Fibroblast of the aortic adventitia (primary cell): ENCODE results near the gene ANGEL2. TPM values are rescaled to one million over a fixed set of nuclear protein-coding genes. Genes with fewer than 3 reads are reported as not detected.
"Not testable (repeated sequence)": the region's sequence is repeated elsewhere in the genome, so short reads cannot be mapped to it uniquely, and the experiment has no call there.

ENCODE experiments used
- DNase-seq: peaks from one replicate; pipeline ENCODE4 v3.0.0-alpha.2; 2010; ENCODE audit warnings: low read depth
- H3K4me3 ChIP-seq: 2 replicates; pipeline ENCODE4 v1.5.1; 2011; ENCODE audit warnings: low read depth, mild to moderate bottlenecking, control low read depth, low read length, moderate library complexity
- total RNA-seq: library from RNA; depleted of rRNA; stranded (reverse); fragments of >200 nt; gene quantifications from 2 replicates; pipeline ENCODE4 v1.2.3, GENCODE V29; 2012; ENCODE audit warnings: low replicate concordance
- TF ChIP-seq, protein P1 (sequence below): IDR thresholded peaks from 2 replicates; pipeline ENCODE4 v1.5.1; 2011; ENCODE audit warnings: mild to moderate bottlenecking, low read length, control low read depth, inconsistent platforms; ENCODE audit not compliant: insufficient read depth

ANGEL2 gene
- total RNA-seq, 1 donor, result 63.4 TPM

GRCh38 chr1:212966616-212967015 lies 49.1 kb downstream of the ANGEL2 start:
- H3K4me3 ChIP-seq, result no peak overlapping the region
- no peak for DNase-seq
- TF ChIP-seq, protein P1, sequence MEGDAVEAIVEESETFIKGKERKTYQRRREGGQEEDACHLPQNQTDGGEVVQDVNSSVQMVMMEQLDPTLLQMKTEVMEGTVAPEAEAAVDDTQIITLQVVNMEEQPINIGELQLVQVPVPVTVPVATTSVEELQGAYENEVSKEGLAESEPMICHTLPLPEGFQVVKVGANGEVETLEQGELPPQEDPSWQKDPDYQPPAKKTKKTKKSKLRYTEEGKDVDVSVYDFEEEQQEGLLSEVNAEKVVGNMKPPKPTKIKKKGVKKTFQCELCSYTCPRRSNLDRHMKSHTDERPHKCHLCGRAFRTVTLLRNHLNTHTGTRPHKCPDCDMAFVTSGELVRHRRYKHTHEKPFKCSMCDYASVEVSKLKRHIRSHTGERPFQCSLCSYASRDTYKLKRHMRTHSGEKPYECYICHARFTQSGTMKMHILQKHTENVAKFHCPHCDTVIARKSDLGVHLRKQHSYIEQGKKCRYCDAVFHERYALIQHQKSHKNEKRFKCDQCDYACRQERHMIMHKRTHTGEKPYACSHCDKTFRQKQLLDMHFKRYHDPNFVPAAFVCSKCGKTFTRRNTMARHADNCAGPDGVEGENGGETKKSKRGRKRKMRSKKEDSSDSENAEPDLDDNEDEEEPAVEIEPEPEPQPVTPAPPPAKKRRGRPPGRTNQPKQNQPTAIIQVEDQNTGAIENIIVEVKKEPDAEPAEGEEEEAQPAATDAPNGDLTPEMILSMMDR, result no peak

DNA sequence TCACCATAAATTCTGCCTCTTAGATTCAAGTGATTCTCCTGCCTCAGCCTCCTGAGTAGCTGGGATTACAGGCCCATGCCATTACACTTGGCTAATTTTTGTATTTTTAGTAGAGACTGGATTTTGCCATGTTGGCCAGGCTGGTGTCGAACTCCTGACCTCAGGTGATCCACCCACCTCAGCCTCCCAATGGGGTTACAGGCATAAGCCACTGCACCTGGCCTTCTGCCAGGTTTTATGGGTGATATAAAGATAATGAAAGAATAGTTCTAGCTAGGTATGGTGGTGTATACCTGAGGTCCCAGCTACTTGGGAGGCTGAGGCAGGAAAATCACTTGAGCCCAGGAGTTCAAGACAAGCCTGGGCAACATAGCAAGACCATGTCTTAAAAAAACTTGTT lies 50.7 kb downstream of the ANGEL2 start:
- not testable (repeated sequence) for H3K4me3 ChIP-seq

GRCh38 chr1:212964102-212964501 lies 51.6 kb downstream of the ANGEL2 start:
- no peak overlapping the region for H3K4me3 ChIP-seq
- TF ChIP-seq, protein P1, result no peak
- no peak for DNase-seq

More for the DNA sequence above, 50.7 kb downstream of the ANGEL2 start:
- not testable (repeated sequence) for DNase-seq

- TF ChIP-seq, protein P1, result no peak
- DNase-seq, result no peak
Measured at GRCh38 chr1:212962509-212962908, 53.2 kb downstream of the ANGEL2 start.

DNA sequence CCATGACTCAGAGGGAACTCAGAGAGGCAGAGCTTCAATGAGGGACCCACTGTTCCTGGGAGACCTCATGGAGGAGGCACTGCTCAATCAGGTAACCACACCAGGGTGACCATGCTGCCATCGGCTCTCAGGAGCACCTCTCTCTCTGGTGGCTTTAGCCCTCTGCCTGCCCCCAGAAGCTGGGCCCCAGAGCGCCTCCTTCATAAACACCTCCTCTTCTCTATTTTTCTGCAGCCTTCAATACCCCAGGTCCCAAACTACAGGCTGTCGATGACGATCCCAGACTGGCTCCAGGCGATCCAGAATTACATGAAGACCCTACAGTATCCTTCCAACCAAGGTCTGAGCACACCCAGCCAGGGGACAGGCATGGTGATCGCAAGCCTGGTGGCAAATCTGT lies 54.7 kb downstream of the ANGEL2 start:
- DNase-seq, result no peak
- TF ChIP-seq, protein P1, result no peak
- no peak overlapping the region for H3K4me3 ChIP-seq

More at GRCh38 chr1:212962509-212962908, 53.2 kb downstream of the ANGEL2 start:
- H3K4me3 ChIP-seq, result no peak overlapping the region

DNA sequence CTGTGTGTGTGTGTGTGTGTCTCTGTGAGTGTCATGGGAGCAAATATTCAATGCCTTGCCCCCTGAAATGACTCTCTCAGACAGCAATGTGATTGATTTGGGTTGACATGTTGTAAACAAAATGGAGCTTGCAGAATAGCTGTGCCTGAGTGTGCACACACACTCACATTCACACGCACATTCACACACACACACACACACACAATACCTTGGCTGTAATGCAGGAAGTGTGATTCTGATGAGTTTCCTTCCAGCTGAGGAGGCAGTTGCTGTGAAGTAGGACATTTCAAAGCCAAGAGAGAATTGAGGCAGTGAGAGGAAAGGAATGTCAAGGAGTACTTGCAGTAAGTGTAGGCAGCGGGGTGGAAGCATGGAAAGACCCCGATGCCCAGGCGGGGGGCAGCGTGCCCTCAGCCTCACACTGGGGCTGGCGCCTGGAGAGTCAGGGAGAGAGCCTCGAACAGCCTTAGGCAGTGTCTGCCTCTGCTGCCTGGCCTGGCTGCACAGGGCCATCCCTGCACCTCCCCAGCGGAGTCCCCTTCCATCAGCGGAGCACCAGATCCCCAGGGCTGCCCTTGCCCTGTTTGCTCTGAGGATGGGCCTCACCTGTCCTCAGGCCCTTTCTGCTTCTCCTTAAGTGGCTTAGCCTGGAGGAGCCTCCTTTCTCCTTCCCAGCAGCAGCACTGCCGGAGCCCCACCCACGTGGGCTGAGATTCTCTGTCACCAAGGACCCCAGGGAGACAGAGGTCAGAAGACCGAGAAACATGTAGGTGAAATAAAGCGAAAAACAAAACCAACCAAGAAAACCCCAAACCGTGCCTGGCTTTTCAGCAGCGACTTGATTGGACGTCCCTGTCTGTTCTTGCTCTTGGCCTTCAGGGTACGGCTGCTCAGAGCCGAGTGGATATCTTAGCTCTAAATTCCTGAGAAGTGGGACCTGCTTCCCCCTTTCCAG lies 56.1 kb downstream of the ANGEL2 start:
- no peak for DNase-seq
- H3K4me3 ChIP-seq, result no peak overlapping the region
- TF ChIP-seq, protein P1, result no peak

DNA sequence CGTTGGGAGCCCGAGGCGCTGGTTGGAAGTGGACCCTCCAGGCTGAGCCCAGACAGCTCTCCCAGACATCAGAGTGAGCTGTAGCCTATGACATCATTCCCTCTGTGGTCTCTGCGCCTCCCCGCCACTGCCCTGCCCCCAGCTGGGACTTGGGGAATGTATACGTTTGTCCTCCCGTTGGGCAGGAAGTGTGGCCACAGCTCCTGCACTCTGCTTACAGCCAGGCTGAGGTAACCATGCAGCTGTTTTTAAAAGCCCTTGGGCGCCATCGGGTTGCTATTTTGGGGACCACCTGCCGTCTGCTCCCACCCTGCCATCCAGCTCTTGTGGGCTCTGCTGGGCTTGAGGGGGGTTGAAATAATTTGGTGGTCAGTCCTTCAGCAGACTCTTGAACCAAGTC lies 57.5 kb downstream of the ANGEL2 start:
- DNase-seq, result no peak
- TF ChIP-seq, protein P1, result no peak
- H3K4me3 ChIP-seq, result no peak overlapping the region
